Memory B cell (primary cell): Measurements from ENCODE around the gene NPPB.

ENCODE experiments used
- ATAC-seq: fragments of 150-1000 bp; cut with Tn5 transposase; 2 replicates; pipeline ENCODE4 v1.10.0; 2021; ENCODE audit warnings: low read depth, mild to moderate bottlenecking, moderate library complexity
- DNase-seq, 2 donors: peaks; one replicate each; pipeline ENCODE4 v3.0.0; 2022; ENCODE audit warnings: low spot score in 2 of 2
- H3K27ac Mint-ChIP-seq: one replicate; pipeline ENCODE4 v1.8.0; 2022; ENCODE audit warnings: mild to moderate bottlenecking, moderate library complexity, mixed read lengths
- H3K27me3 Mint-ChIP-seq: one replicate; pipeline ENCODE4 v1.8.0; 2022; ENCODE audit warnings: mixed read lengths
- H3K36me3 Mint-ChIP-seq: one replicate; pipeline ENCODE4 v1.8.0; 2022; ENCODE audit warnings: mild to moderate bottlenecking, mixed read lengths
- H3K4me1 Mint-ChIP-seq: one replicate; pipeline ENCODE4 v1.8.0; 2022; ENCODE audit warnings: mixed read lengths
- H3K4me3 Mint-ChIP-seq: one replicate; pipeline ENCODE4 v1.8.0; 2022; ENCODE audit warnings: mild to moderate bottlenecking, moderate library complexity, mixed read lengths
- H3K9me3 Mint-ChIP-seq: one replicate; pipeline ENCODE4 v1.8.0; 2022; ENCODE audit warnings: mixed read lengths

NPPB gene

DNA sequence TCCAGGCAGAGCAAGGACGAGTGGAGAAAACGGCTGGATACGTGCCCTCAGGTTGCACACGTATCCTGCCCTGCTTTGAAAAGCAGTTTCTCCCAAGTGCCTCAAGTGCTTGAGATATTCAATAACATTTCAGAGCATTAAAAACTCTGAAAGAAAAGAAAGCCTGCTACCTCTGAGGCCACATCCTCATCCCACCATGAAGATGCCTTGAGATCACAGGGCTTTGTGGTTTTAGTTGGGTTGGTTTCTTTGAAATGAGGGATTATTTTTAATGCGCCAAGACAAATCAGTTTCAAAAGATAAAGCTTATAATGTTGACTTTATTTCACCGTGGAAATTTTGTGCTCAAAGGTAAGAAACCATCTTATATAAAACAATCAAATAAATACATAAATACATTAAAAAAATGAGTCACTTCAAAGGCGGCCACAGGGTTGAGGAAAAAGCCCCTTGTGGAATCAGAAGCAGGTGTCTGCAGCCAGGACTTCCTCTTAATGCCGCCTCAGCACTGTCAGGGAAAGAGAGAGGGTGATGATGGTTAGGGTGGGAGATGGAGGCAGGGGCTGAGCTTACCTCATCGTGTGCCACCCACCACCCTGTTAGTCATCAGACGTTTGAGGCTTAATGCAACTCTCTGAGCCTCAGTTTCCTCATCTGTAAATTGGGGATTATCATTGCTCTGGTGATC, 1.4 kb downstream of the NPPB start:
- H3K36me3 Mint-ChIP-seq = no peaks in the 10 kb centered on the region
- peaks cover 24% of the 10 kb centered on the region for H3K27me3 Mint-ChIP-seq
- ATAC-seq = no peak
- no peak for DNase-seq
- H3K4me3 Mint-ChIP-seq = no peak overlapping the region
- no peaks in the 10 kb centered on the region for H3K4me1 Mint-ChIP-seq
- no peak overlapping the region for H3K27ac Mint-ChIP-seq
- no peaks in the 10 kb centered on the region for H3K9me3 Mint-ChIP-seq

DNA sequence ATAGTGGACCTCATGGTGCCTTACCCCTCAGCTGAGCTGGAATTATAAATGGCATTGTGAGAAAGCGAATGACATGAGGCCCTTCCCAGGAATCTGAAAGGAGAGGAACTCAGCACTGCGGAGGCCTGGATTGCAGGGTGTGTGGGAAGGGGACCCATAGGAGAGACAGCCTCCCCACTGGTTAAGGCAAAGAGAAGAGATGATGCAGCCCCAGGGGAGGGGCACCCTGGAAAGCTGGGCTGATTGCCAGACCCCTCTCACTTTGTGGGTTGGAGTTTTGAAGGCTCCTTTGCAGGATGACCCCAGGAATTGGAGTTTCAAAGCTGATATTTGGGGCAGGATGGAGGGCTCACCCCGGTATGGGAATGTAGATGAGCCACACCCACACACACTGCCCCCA, 2.0 kb downstream of the NPPB start:
- H3K27me3 Mint-ChIP-seq = peaks cover 23% of the 10 kb centered on the region
- no peaks in the 10 kb centered on the region for H3K9me3 Mint-ChIP-seq
- no peak overlapping the region for H3K4me3 Mint-ChIP-seq
- no peak overlapping the region for H3K27ac Mint-ChIP-seq
- DNase-seq (no peak), ATAC-seq (no peak)
- no peaks in the 10 kb centered on the region for H3K36me3 Mint-ChIP-seq
- no peaks in the 10 kb centered on the region for H3K4me1 Mint-ChIP-seq

GRCh38 chr1:11855430-11855829, 3.3 kb downstream of the NPPB start:
- Mint-ChIP-seq H3K27ac (no peak overlapping the region), H3K4me3 (no peak overlapping the region), H3K9me3 (no peaks in the 10 kb centered on the region), H3K36me3 (no peaks in the 10 kb centered on the region), H3K27me3 (peaks cover 14% of the 10 kb centered on the region), H3K4me1 (no peaks in the 10 kb centered on the region)
- DNase-seq = no peak
- no peak for ATAC-seq

DNA sequence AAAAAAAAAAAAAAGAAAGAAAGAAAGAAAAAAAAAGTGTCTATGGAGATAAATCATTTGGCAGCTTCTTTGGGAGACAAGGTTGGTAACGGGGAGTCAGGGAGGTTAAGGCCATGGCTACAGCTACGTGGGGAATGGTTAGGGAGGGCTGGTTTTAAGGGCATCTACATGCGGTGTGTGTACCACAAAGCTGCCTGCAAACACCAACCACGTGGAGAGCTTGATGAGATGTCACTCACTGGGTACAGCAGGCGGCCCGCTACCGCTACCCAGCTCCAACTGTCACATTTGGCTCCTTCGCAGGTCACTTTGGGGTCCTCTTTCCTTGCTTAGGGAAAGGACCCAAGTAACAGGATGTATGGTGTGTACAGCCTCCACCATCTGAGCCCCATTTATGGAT, 4.2 kb downstream of the NPPB start:
- ATAC-seq (no peak), DNase-seq (no peak)
- no peak overlapping the region for H3K27ac Mint-ChIP-seq
- no peaks in the 10 kb centered on the region for H3K4me1 Mint-ChIP-seq
- no peaks in the 10 kb centered on the region for H3K9me3 Mint-ChIP-seq
- H3K4me3 Mint-ChIP-seq = no peak overlapping the region
- H3K36me3 Mint-ChIP-seq = no peaks in the 10 kb centered on the region
- H3K27me3 Mint-ChIP-seq = peaks cover 10% of the 10 kb centered on the region

GRCh38 chr1:11851180-11851579, 7.6 kb downstream of the NPPB start:
- Mint-ChIP-seq H3K36me3 (no peaks in the 10 kb centered on the region), H3K27me3 (peaks cover 2% of the 10 kb centered on the region), H3K4me3 (no peak overlapping the region), H3K27ac (no peak overlapping the region), H3K4me1 (no peaks in the 10 kb centered on the region), H3K9me3 (no peaks in the 10 kb centered on the region)
- ATAC-seq (no peak), DNase-seq (no peak)

DNA sequence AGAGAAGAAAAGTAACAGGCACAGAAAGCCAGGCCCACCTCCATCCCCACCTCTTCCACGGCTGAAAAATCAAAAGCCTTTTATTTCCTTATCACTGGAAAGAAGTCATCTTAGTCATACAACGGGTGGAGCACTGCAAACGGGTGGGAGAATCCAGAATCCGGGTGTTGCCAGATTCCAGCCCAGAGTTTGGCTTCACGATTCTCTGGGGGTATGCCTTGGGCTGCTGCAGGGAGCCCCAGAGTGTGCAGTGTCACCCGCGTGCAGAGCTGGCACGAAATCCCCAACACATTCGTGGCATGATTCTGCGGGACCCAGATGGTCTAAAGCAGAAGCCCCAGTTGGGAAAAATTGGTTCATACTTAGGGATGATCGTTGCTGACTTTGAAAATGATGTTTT, 8.6 kb downstream of the NPPB start:
- Mint-ChIP-seq H3K4me3 (no peak overlapping the region), H3K27ac (no peak overlapping the region), H3K4me1 (no peaks in the 10 kb centered on the region)

GRCh38 chr1:11848373-11848700, 10.4 kb downstream of the NPPB start:
- ATAC-seq (no peak), DNase-seq (no peak)
- H3K4me3 Mint-ChIP-seq = no peak overlapping the region
- H3K36me3 Mint-ChIP-seq = peaks cover 9% of the 10 kb centered on the region
- no peaks in the 10 kb centered on the region for H3K27me3 Mint-ChIP-seq
- H3K9me3 Mint-ChIP-seq = no peaks in the 10 kb centered on the region
- H3K4me1 Mint-ChIP-seq = peaks cover 5% of the 10 kb centered on the region
- no peak overlapping the region for H3K27ac Mint-ChIP-seq

More for the DNA sequence above, 8.6 kb downstream of the NPPB start:
- peaks cover 2% of the 10 kb centered on the region for H3K27me3 Mint-ChIP-seq
- DNase-seq = no peak
- no peaks in the 10 kb centered on the region for H3K36me3 Mint-ChIP-seq
- no peak for ATAC-seq
- H3K9me3 Mint-ChIP-seq = no peaks in the 10 kb centered on the region

DNA sequence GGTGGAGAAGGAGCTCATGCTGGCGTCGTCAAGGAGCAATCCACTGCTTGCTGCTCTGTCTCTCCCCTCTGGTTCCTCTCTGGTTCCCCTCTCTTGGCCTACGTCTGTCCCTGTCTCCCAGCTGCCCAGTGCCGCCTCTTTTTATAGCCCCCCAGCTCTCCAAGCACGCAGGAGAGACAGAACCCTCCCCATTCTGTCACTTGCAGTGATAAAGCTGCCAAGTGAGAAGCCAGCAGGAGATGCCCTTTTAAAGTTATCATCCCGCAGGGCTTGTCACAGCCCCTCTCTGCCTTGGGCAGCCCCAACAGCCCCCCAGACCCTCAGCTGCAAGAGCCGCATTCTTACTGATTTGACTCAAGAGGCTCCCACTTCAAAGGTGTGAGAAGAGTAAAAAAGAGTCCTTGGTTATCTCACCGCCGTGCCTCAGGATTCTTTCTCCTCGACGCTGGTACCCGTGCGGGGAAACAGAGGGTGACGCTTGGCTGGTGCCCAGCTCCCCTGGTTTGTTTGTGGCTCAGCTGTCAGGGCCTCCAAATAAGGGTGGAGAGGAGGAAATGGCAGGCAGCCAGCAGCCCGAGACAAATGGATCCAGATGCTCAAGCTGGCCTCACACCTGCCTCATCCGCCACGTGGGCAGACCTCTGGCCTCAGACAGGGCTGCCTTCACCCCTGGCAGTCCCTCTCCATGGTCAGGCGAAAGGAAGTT, 10.9 kb downstream of the NPPB start, which contains the start of gene NPPA:
TSS of gene NPPA (minus strand) at position 117 of the 706 bp plus-strand sequence. CDS start at position 18, 99 bp downstream.
- Mint-ChIP-seq H3K4me1 (peaks cover 8% of the 10 kb centered on the region), H3K27ac (no peak within 1 kb of the TSS), H3K4me3 (no peak within 1 kb of the TSS), H3K9me3 (no peaks in the 10 kb centered on the region), H3K36me3 (peaks cover 12% of the 10 kb centered on the region), H3K27me3 (no peaks in the 10 kb centered on the region)
- ATAC-seq (no peak), DNase-seq (no peak)

- Mint-ChIP-seq H3K4me3 (no peak overlapping the region), H3K36me3 (peaks cover 15% of the 10 kb centered on the region)
- ATAC-seq = peak; percentile 48
Observed at GRCh38 chr1:11845641-11846335, 13.0 kb downstream of the NPPB start.

GRCh38 chr1:11842154-11843041, 16.3 kb downstream of the NPPB start:
- no peaks in the 10 kb centered on the region for H3K9me3 Mint-ChIP-seq
- H3K27ac Mint-ChIP-seq = no peak overlapping the region
- no peak for DNase-seq
- no peaks in the 10 kb centered on the region for H3K27me3 Mint-ChIP-seq
- H3K36me3 Mint-ChIP-seq = peaks cover 25% of the 10 kb centered on the region
- peaks cover 18% of the 10 kb centered on the region for H3K4me1 Mint-ChIP-seq
- H3K4me3 Mint-ChIP-seq = no peak overlapping the region
- peak; percentile 34 for ATAC-seq

More at GRCh38 chr1:11845641-11846335, 13.0 kb downstream of the NPPB start:
- Mint-ChIP-seq H3K27ac (no peak overlapping the region), H3K4me1 (peaks cover 14% of the 10 kb centered on the region), H3K9me3 (no peaks in the 10 kb centered on the region), H3K27me3 (no peaks in the 10 kb centered on the region)
- no peak for DNase-seq

DNA sequence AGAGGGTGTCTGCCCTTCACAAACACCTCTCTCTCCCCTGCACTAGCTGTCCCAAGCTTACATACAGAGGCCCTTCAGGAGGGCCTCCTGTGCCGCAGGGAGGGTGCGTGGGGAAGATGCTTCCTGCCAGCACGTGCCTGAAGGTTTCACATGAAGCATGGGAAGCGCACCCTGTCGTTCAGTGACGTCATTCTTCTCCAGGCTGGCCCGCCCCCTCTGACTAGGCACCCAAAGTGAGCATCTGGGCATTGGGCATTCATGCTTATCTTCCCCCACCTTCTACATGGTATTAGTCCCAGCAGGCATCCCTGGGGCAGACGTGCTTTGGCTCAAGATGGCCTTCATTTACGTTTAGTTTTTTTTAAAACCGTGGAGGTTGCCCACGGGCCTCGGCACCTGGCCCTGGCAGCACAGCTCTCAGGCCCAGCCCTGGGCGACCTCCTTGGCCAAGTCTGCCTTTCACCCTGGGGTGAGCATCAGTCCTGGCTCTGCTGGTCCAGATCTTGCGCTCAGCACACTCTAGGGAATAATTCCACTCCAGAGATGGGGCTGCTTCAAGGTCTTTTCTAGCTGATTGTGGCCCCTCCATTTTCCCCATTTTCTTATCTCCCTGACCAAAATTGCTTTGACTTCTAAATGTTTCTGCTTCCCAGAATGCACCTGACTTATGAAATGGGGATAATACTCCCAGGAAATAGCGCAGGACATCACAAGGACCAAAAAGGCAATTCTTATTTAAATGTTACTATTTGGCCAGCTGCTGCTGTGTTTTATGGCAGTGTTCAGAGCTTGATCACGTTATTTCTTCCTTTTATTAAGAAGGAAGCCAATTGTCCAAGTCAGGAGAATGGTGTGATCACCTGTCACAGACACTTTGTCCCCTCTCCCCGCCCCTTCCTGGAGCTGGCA, 17.2 kb downstream of the NPPB start:
- Mint-ChIP-seq H3K27me3 (no peaks in the 10 kb centered on the region), H3K4me3 (no peak overlapping the region), H3K36me3 (peaks cover 25% of the 10 kb centered on the region), H3K4me1 (peaks cover 18% of the 10 kb centered on the region), H3K9me3 (no peaks in the 10 kb centered on the region), H3K27ac (no peak overlapping the region)
- DNase-seq (no peak), ATAC-seq (no peak)

DNA sequence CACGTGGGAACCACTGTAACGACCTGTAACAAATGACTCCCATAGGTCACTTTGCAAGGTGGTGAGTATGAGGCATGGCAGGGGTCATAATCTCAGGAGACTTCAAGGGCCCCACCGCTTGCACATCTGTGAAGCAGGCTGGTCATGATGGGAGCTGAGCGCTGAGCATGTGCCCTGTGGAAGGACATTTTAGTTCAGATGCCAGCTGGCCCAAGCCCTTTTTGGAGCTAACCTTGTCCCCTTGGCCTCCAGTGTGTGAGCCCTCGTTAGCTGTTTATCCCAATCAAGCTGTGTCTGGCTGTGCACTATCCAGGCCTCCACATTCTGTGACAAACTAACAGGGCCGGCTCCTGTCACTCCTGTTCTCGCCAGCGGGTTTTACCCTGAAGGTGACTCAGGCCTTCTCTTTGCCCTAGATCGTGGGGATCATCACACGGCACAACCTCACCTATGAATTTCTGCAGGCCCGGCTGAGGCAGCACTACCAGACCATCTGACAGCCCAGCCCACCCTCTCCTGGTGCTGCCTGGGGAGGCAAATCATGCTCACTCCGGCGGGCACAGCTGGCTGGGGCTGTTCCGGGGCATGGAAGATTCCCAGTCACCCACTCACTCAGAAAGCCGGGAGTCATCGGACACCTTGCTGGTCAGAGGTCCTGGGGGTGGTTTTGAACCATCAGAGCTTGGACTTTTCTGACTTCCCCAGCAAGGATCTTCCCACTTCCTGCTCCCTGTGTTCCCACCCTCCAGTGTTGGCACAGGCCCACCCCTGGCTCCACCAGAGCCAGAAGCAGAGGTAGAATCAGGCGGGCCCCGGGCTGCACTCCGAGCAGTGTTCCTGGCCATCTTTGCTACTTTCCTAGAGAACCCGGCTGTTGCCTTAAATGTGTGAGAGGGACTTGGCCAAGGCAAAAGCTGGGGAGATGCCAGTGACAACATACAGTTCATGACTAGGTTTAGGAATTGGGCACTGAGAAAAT, 18.7 kb downstream of the NPPB start:
- ATAC-seq (no peak), DNase-seq (no peak)
- H3K9me3 Mint-ChIP-seq = no peaks in the 10 kb centered on the region
- H3K27me3 Mint-ChIP-seq = no peaks in the 10 kb centered on the region
- no peak overlapping the region for H3K4me3 Mint-ChIP-seq
- H3K4me1 Mint-ChIP-seq = peaks cover 18% of the 10 kb centered on the region
- peaks cover 33% of the 10 kb centered on the region for H3K36me3 Mint-ChIP-seq
- no peak overlapping the region for H3K27ac Mint-ChIP-seq
